Mucosa of gallbladder (tissue), 1 donor: ENCODE data around the gene CTBP2. TPM values are rescaled to one million over a fixed set of nuclear protein-coding genes. Genes with fewer than 3 reads are reported as not detected.

Experiments used
- DNase-seq: peaks from one replicate; pipeline ENCODE4 v3.0.0-alpha.2; 2020; ENCODE audit warnings: low spot score
- total RNA-seq: library from RNA; stranded (reverse); gene quantifications from one replicate; pipeline ENCODE4 v1.2.1, GENCODE V29; 2021
- donor health status: DM: no; HTN: no; CAD: no.

The CTBP2 gene
- total RNA-seq, 1 donor from 2014 or later = 99.5 TPM

DNA sequence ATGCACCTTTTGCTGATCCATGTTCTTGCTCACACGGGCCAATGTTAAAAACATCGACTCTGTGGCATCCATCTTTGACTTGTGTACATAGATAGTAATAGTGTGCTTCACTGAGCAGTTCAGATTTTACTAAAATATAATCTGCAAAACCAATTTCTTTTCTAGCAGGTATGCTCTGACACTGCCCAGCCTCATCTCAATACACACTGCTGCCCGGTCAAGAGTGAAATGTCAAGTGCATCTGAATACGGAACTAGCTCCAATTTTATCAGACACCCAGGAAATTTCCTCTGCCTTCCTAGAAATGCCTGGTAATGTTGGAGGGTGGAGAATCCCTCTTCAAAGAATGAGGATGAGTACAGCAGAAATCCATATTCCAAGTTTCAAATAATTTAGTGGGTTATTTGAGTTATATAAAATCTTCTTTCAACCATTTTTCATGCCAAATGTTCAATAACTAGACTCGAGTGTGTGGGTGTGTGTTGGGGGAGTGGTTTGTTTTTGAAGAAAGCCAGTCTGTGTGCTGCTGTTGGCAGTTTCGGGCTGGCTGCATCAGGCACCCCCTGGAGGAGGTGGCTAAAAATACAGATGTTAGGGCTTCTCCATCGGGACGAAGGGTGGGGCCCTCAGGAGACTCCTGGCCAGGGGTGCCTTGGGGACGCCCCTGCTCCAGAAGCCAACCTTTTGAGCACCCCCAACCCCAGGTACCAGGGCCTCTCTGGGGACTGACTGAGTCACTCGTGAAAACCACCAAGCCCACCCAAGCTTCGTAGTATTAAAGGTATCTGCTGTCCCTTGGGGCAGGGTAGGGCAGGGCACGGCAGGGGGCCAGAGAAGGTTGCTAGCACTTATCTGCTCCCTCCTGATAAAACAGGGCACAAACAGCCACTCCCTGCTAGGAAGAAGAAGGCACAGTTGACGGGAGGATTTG lies 15.4 kb downstream of the CTBP2 start:
- no peak for DNase-seq

DNA sequence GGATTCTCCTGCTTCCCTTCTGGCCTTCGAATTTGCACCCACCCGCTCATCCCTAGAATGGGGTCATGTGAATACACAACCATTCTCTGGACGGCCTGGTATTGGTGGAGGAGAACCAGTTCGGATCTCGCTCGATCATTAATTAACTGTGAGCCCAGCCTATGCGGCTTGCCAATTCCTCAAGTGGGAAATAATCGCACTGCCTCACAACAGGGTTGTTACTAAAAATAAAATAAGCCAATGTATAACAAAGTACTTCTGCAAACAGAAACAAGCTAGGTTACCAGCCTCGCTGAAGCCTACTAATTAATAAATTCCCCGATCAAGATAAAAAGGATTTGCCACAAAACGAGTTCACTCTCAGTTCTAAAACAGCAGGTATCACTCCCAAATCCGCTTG lies 16.2 kb downstream of the CTBP2 start:
- DNase-seq = no peak

DNA sequence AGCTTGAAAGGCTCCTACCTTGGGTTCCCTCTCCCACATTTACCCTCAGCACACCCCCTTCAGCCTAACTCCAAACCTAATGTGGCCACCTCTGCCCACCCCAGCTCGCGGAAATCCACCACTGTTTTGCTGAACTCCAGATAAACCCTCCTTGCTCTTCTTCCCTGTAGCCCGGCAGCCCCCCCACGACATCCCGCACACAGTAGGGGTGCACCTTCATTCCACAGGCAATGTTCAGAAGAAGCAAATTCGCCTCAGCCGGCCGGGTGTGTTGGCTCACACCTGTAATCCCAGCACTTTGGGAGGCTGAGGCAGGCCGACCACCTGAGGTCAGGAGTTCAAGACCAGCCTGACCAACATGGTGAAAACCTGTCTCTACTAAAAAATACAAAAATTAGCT lies 17.4 kb downstream of the CTBP2 start:
- DNase-seq = no peak

DNA sequence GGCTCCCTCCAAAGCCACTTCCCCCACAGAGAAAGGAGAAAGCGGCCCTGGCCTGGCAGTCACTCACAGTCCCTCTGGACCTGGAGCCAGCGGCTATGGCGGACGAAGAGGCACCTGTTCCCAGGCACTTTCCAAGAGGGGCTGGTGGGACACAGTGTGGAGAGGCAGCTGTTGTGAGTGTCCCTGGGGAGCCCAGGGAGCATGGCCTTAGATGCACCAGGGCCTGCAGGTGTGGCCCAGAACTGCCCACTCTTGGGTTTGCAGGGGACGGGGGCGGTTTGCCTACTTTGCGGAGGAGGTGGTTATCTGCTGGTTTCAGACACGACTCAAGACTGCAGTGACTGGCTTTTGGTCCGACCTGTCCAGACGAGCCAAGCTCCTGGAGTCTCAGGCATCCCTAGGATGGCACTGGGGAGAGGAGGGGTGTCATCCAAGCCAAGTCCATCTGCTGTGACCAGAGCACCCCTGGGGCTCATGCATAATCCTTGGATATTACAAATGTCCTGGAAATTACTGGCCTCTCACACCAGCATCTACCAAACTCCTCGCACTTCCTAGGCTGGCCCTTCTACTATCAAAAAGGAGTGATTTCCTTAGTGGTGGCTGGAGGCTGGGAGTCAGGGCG lies 18.4 kb downstream of the CTBP2 start:
- DNase-seq = no peak

DNA sequence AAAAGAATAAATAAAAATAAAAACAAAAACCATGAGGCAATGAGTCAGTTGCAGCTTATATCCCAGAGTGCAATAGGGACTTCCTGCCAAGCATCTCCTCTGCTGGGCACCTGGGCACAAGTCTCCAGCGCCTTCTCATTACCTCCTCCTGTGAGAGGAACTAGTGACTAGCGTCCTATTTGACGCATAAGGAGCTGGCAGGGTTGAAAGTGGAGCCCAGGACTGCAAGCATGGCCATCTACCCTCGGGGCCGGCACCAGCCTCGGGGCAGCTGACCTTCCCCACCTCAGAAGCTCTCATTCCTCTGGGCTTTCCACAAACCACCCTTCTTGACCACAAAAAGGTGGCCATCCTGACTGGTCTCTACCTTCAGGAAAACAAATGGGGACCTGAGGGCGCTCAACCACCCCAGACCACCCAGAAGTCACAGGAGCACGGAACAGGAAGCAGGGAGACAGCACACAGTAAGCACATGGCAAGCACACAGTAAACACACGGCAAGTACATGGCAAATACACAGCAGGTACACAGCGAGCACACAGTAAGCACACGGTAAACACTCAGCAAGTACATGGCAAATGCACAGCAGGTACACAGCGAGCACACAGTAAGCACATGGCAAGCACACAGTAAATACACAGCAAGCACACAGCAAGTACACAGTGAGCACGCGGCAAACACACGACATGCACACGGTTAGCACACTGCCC lies 19.1 kb downstream of the CTBP2 start:
- no peak for DNase-seq

DNA sequence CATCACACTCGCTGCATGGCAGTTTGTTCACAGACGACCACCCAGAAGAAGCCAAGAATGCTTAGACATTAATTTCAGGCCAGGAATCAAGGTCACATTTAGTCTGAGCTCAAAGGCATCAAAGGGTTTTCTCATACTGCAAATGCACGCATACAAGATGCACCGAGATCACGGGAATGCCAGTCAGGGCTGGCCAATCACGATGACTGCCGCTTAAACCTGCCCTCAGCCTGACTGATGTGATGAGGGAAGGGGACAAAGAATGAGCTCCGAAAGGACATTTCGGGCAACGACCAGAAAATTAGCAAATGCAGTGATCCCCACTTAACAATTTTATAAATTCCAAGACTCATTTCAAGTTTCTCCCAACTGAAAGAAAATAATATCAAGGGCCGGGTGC lies 20.2 kb downstream of the CTBP2 start:
- no peak for DNase-seq

DNA sequence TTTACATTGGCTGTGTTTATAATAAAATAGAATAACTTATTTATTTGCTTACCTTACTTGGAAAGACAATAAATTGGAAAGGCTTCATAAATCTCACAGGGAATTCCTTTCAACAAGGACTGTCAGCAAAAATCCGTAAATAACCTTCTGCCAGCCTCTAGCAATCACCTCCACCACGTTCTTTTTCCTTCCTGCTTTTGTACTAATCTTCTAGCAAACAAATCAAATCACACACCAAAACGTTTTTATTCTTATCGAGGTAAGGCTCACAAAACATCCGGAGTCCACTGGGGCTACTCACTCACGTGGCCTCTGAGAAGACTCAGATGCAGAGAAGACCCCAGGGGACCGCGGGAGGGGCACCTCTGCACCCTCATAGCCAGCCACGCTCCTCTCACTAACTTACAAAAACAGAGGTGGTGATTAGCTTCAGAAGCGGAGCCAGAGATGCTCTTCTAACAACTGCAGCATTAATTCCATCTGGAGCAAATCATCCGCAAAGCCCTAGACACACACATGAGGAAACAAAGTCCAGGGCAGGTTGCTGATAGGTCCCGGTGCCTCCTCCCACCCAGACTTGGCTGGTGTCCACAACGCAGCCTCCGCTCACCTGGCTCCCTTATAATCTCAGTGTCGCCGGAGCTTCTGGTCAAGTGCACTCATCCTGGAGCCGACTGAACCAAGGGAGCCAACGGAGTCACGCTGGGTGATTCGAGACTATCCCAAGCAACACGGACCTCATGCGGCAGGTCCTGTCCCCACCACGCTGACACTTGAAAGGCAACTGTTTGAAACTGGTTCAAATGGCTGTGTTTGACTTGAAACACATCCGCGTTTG lies 22.5 kb downstream of the CTBP2 start:
- peak; percentile 83 for DNase-seq

DNA sequence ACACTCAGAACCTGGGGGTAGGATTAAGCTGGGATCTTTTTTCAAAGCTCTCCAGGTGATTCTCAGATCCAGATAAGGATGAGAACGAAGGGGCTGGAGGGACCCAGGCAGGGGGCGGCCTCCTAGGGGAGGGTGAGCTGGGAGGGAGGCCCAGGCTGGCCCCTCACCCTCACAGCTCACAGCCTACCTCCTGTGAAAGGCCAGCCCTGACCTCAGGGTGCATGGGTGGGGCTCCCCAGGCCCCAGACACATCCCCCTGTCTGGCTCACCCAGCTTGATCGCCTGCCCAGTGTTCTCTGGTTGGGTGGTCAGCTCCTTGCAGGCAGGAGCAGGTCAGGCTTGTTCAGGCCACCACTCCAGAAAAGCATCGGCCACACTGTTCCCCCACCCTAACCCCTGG lies 24.3 kb downstream of the CTBP2 start:
- no peak for DNase-seq

DNA sequence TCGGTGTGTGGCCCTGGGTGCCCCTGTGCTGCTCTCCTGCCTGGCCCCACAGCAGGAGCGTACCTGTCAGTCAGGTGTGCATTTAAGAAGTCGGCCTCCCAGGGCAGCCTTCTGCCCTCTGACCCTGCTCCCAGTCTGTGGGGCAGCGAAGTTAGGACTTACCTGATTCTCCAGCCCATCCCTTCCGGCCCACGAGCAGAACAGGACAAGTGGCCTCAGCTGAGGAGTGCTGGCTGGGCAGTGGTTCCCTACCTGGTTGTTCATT lies 24.7 kb downstream of the CTBP2 start:
- DNase-seq = no peak

DNA sequence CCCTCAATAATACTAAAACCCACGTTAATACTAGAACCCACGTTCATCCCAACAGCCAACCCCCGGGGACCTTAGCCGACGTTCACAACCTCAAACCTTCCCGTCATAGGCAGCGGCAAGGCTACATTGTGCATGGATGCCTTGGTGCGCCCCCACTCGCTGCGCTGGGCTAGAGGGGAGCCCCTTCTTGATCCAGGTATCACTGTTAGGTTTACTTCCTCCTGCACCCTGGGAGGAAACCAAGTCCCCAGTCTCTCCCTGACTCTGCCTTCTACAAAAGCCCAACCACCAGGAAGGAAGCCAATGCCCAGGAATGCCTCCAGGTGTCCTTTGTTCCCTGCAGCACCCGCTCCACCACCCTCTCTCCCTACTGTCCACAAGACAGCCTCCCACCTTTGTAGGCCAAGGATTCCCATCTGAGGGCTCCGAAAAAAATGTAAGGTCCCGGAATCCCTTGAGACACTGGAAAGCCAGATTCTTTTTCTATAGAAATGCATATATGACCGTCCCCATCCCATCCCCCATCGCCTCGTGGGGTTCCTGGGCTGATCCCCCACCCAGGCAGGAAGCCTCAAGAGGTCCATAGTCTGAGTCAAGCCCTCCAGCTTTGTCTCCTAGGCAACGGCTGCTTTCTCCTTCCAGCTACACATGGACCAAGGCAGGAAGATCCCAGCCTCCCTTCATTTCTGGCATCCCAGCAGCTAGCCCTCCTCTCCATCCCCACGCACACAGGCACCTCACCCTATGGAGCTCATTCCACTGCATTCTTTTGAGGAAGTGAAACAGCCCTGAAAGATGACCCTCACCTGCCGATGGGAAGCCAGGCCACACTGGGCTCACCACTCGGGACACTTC lies 25.2 kb downstream of the CTBP2 start:
- peak; percentile 71 for DNase-seq

DNA sequence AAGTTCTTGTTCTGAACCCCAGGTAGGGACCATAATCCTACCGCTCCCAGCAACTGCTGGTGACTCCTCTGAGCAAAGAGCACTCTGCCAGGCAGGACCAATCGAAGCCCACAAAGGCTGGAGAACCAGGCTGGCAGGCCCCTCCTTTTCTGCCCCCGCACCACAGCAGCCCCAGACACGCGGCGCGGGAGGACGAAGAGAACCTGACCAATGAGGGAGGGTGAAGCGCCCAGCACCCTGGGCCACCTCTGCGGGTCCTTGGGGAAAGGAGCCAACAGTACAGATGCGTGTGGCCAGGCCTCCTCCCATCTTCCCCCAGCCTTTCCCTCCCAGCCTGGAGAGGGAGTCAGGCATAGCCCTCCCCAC lies 25.9 kb downstream of the CTBP2 start:
- no peak for DNase-seq

DNA sequence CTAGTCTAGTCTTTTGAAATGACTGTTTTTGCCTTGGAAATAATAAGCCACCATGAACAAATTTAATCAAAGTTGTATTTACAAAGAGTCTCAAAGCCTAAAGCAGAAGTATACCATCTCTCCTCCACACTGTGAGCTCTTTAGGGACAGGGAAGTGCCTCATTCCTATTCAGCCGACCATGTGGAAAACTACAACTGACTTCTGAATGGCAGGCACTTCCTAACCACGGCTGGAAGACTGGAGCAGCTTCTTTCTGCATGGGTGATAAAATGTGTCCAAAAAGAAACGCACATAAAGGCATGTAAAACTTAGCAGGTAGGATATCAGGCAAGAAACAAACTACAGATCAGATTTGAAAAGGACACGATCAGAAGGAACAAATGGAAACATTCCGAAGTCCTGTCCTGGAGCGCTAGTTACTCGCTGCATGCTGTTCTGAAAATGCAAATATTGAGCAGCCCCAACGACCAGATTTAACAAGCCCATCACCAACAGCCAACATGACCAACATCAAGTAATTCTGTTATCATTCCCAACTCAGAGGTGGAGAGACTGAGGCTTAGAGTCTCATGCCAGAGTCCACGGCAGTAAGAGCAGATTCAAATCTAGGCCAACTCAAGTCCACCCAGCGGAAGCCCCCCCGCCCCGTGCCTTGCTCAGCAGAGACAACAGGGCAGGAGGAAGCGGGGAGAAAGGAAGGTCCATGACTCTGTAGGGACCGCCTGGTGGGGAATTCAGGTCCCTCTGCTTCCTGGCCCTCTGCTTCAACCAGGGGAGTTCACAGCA lies 26.5 kb downstream of the CTBP2 start:
- DNase-seq = no peak

DNA sequence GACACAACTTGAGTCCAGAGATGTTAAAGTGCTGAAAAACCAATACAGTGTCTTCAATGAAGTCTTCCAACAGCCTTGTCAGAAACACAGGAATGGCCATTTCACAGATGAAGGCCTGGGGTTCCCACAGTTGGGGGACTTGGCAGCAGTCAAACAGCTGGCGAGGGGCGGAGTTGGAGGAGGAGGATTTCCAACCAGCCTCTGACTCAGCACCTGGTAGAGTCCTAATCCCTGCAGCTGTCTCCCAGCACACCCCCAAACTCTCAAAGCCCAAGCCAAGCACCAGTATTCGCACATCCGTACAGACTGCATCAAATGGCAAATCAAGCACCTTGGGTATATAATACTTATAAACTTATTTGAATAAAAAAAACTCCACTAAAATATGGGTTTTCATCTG lies 28.0 kb downstream of the CTBP2 start:
- DNase-seq = no peak

DNA sequence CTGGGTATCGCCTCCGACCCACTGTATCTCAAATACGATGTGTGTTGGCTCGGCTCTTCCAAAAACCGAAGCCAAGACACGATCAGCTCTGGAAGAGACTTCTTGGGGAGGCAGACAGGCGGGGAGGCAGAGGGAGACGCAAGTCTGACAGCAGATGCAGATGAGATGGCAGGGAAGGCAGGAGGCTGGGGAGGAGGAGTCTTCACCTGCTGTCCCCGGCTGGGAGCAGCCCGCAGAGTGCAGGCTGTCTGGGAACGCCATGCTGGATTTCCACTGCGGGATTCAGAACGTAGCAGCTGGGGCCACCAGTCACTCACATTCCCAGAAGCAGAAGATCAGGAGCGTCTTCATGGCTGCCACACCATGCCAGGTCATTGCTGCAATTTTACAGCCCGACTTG lies 29.4 kb downstream of the CTBP2 start:
- no peak for DNase-seq

DNA sequence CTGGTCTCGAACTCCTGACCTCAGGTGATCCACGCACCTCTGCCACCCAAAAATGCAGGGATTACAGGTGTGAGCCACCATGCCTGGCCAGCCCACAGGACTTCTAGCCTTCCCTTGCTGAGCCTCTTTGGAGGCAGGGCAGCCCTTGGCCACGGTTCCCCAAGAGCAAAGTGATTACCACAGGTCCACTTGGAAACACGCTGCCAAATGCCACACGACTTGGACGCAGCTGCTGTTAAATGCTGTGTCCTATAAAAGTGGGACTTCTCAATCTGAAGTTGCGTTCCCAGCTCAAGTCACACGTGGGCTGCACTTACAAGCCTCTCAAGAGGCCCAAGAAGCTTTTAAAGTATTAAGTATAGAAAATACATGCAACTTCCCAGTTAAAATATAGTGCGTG lies 30.1 kb downstream of the CTBP2 start:
- no peak for DNase-seq

DNA sequence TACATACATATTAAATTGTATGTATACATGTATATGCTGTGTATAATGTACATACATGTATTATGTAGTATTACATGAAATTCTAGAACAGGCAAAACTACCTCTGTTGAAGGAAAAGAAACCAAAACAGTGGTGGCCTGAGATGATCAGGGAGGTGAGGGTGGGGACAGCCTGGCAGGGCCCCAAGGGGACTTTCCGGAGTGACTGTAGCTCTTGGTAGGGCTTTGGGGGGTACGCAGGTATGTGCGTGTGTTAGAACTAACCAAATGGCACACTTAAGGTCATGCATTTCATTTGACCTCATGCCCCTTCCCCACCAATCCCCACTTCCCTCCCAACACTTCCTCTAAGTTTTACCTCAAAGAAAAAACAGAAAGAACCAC lies 31.3 kb downstream of the CTBP2 start:
- DNase-seq = no peak

DNA sequence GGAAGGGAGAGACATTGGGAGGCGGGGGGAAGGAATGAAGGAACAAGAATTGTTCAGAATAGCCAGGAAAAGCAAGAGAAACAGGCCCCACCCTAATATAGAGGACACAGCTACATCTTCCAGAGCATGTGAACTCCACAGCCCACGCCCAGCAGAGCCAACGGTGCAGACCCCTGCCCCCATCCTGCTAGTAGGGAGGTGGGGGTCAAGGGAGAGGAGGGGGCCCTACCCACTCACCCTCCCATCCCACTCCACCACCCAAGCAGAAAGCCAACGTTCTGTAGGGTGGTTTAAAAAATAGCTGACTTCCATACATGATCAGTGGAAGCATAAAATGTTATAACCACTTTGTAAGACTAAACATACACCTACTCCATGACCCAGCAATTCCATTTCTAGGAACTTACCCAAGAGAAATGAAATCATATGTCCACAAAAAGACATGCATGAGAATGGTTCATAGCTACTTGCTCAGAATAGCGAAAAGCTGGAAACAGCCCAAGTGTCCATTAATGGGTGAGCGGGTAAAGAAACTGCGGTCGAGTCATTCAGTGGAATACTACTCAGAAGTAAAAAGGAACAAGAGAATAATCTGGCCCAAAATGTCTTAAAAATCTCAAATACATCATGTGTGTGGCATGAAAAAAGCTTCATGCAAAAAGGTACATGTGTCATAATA lies 31.8 kb downstream of the CTBP2 start:
- DNase-seq = no peak

DNA sequence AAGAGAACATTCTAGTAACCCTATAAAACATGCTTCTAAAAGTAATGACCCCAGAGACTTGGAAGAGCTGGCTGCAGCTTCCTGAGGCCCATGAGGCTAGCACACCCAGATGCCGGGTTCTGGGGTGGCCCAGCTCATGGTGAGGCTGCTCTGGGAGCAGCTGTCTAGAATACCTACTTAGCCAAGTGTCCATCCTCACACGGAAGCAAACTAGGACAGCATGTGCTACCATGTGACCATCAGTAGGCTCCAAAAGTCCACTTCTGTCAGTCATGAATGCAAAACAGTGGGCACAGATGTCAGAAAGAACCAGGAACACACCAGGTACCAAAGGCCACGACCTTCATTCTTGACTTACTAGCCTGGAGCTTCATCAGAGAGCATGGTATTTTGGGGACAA lies 32.4 kb downstream of the CTBP2 start:
- peak; percentile 56 for DNase-seq

DNA sequence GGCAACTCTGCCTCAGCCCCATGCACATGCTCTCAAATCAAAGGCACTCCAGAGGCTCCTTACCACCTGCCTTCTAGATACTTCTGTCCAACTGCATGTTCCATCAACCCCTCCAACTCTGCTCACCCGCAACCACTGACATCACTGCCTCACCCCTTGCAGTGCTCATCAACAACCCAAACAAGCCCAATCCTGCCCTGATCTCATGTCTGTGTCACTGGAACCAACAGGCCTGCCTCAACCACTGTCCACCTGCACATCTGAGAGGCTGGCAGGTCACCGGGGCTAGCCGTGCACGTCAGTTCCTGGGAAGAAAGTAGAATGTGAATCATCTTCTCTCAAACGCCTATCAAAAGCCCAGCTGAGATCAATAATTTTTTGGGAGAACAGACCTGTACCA lies 33.3 kb downstream of the CTBP2 start:
- DNase-seq = no peak
